ENCODE measurements around the gene KPNB1. TPM values are rescaled to one million over a fixed set of nuclear protein-coding genes. Genes with fewer than 3 reads are reported as not detected.

Gene KPNB1
- total and polyA plus RNA-seq, 4 donors: 40.1 to 258 (median 158) TPM

GRCh38 chr17:47650525-47651522, 1.1 kb downstream of the KPNB1 start:
- peak overlapping the region; percentile 72 for H3K4me3 ChIP-seq
- DNase-seq (peak; percentile 93 to 98 (median 95)), ATAC-seq (ENCODE audit: insufficient read depth, low FRiP score) (peak; percentile 76)
- no peaks in the 10 kb centered on the region for H3K27me3 ChIP-seq (ENCODE audit: control insufficient read depth in 3 of 3, insufficient read depth in 3 of 3, low read length in 2 of 3)
- peaks cover 0 to 19% (median 7%) of the 10 kb centered on the region in 5 donors for H3K4me1 ChIP-seq (ENCODE audit: control insufficient read depth in 5 of 5, insufficient read depth in 5 of 5, low read length in 5 of 5)
- peak overlapping the region in 1 of 2 donors; percentile 68 for H3K9ac ChIP-seq (ENCODE audit: insufficient read depth in 1 of 2, low read length in 2 of 2)
- TF ChIP-seq CTCF (IDR thresholded peaks at IDR 0.05; ENCODE audit: control extremely low read depth, extremely low read depth): no peak
- no peaks in the 10 kb centered on the region for H3K9me3 ChIP-seq (ENCODE audit: control insufficient read depth in 4 of 4, insufficient read depth in 3 of 4, low read length in 3 of 4)
- peak overlapping the region; percentile 62 to 88 for H3K27ac ChIP-seq (ENCODE audit: low read depth in 1 of 2, low read length in 1 of 2)
- WGBS, 2 donors: 1 to 3% methylated on average over 15 to 38 of the region's 39 CpGs
- H3K36me3 ChIP-seq (ENCODE audit: control insufficient read depth in 4 of 4, insufficient read depth in 4 of 4, low read length in 4 of 4): peaks cover 7 to 42% (median 19%) of the 10 kb centered on the region in 4 donors

- H3K4me3 ChIP-seq: no peak overlapping the region
- no peak overlapping the region for H3K27ac ChIP-seq (ENCODE audit: low read depth in 1 of 2, low read length in 1 of 2)
- no peaks in the 10 kb centered on the region for H3K9me3 ChIP-seq (ENCODE audit: control insufficient read depth in 4 of 4, insufficient read depth in 3 of 4, low read length in 3 of 4)
- 51 to 63% methylated on average over 2 of the region's 2 CpGs for WGBS, 2 donors
- H3K4me1 ChIP-seq (ENCODE audit: control insufficient read depth in 5 of 5, insufficient read depth in 5 of 5, low read length in 5 of 5): peaks cover 0 to 19% (median 7%) of the 10 kb centered on the region in 5 donors
- no peak for TF ChIP-seq CTCF (IDR thresholded peaks at IDR 0.05; ENCODE audit: control extremely low read depth, extremely low read depth)
- DNase-seq: no peak
- no peaks in the 10 kb centered on the region for H3K27me3 ChIP-seq (ENCODE audit: control insufficient read depth in 3 of 3, insufficient read depth in 3 of 3, low read length in 2 of 3)
- H3K36me3 ChIP-seq (ENCODE audit: control insufficient read depth in 4 of 4, insufficient read depth in 4 of 4, low read length in 4 of 4): peaks cover 15 to 47% (median 21%) of the 10 kb centered on the region in 4 donors
- peak overlapping the region in 1 of 2 donors; percentile 68 for H3K9ac ChIP-seq (ENCODE audit: insufficient read depth in 1 of 2, low read length in 2 of 2)
- no peak for ATAC-seq (ENCODE audit: insufficient read depth, low FRiP score)
Observed at GRCh38 chr17:47651704-47652103, 2.0 kb downstream of the KPNB1 start.

GRCh38 chr17:47652570-47652969, 2.9 kb downstream of the KPNB1 start:
- Histone ChIP-seq H3K27me3 (ENCODE audit: control insufficient read depth in 3 of 3, insufficient read depth in 3 of 3, low read length in 2 of 3) (no peaks in the 10 kb centered on the region), H3K4me1 (ENCODE audit: control insufficient read depth in 5 of 5, insufficient read depth in 5 of 5, low read length in 5 of 5) (peaks cover 0 to 19% (median 7%) of the 10 kb centered on the region in 5 donors), H3K27ac (ENCODE audit: low read depth in 1 of 2, low read length in 1 of 2) (no peak overlapping the region), H3K9me3 (ENCODE audit: control insufficient read depth in 4 of 4, insufficient read depth in 3 of 4, low read length in 3 of 4) (no peaks in the 10 kb centered on the region), H3K4me3 (no peak overlapping the region), H3K36me3 (ENCODE audit: control insufficient read depth in 4 of 4, insufficient read depth in 4 of 4, low read length in 4 of 4) (peaks cover 21 to 55% (median 29%) of the 10 kb centered on the region in 4 donors), H3K9ac (ENCODE audit: insufficient read depth in 1 of 2, low read length in 2 of 2) (no peak overlapping the region)
- no peak for TF ChIP-seq CTCF (IDR thresholded peaks at IDR 0.05; ENCODE audit: control extremely low read depth, extremely low read depth)
- no peak for ATAC-seq (ENCODE audit: insufficient read depth, low FRiP score)
- no peak for DNase-seq
- 76 to 81% methylated on average over 6 of the region's 6 CpGs for WGBS, 2 donors

Measured in lung (tissue), 12 donors.